Hepatocyte (in vitro differentiated cells): Measurements from ENCODE around the gene DPP10. TPM values are rescaled to one million over a fixed set of nuclear protein-coding genes. Genes with fewer than 3 reads are reported as not detected.

Experiments
- DNase-seq: peaks from one replicate; pipeline ENCODE4 v3.0.0-alpha.2; 2016; ENCODE audit warnings: low spot score
- H2AFZ ChIP-seq: fragments of 200-600 bp; sonication (generic); 2 replicates; pipeline ENCODE4 v1.6.0; 2016; ENCODE audit warnings: antibody characterized with exemption, mild to moderate bottlenecking
- H3K27ac ChIP-seq: fragments of 200-600 bp; sonication (generic); 2 replicates; pipeline ENCODE4 v1.5.1; 2016; ENCODE audit warnings: mild to moderate bottlenecking
- H3K27me3 ChIP-seq: fragments of 200-600 bp; sonication (generic); 2 replicates; pipeline ENCODE4 v1.6.1; 2016
- H3K36me3 ChIP-seq: fragments of 200-600 bp; sonication (generic); replicated peaks from 2 replicates; pipeline ENCODE4 v1.5.1; 2016; ENCODE audit warnings: low read depth; ENCODE audit not compliant: insufficient read depth
- H3K4me1 ChIP-seq: fragments of 200-600 bp; sonication (generic); 2 replicates; pipeline ENCODE4 v1.5.1; 2016; ENCODE audit warnings: mild to moderate bottlenecking, moderate library complexity; ENCODE audit not compliant: insufficient read depth
- H3K4me2 ChIP-seq: fragments of 200-600 bp; sonication (generic); 2 replicates; pipeline ENCODE4 v1.6.0; 2016
- H3K4me3 ChIP-seq: fragments of 200-600 bp; sonication (generic); 2 replicates; pipeline ENCODE4 v1.5.1; 2016; ENCODE audit warnings: mild to moderate bottlenecking
- H3K79me2 ChIP-seq: fragments of 200-600 bp; sonication (generic); 2 replicates; pipeline ENCODE4 v1.6.0; 2017; ENCODE audit warnings: mild to moderate bottlenecking
- H3K9me2 ChIP-seq: fragments of 200-600 bp; sonication (generic); replicated peaks from 2 replicates; pipeline ENCODE4 v1.6.0; 2017; ENCODE audit warnings: mild to moderate bottlenecking; ENCODE audit not compliant: insufficient read depth
- H3K9me3 ChIP-seq: fragments of 200-600 bp; sonication (generic); 2 replicates; pipeline ENCODE4 v1.5.1; 2016; ENCODE audit warnings: low read depth, mild to moderate bottlenecking
- H4K20me1 ChIP-seq: fragments of 200-600 bp; sonication (generic); 2 replicates; pipeline ENCODE4 v1.6.0; 2016; ENCODE audit warnings: mild to moderate bottlenecking; ENCODE audit not compliant: insufficient read depth, poor library complexity, severe bottlenecking
- CTCF ChIP-seq: fragments of 200-600 bp; sonication (generic); IDR thresholded peaks from 2 replicates; pipeline ENCODE4 v1.5.1; 2016; ENCODE audit warnings: antibody characterized with exemption, mild to moderate bottlenecking; ENCODE audit not compliant: poor library complexity
- EZH2 ChIP-seq: fragments of 200-600 bp; sonication (generic); IDR thresholded peaks from 2 replicates; pipeline ENCODE4 v1.6.1; 2016; ENCODE audit warnings: antibody characterized with exemption, mild to moderate bottlenecking, borderline replicate concordance
- EZH2phosphoT487 ChIP-seq: fragments of 200-600 bp; sonication (generic); IDR thresholded peaks from one replicate; pipeline ENCODE4 v1.6.1; 2018; ENCODE audit warnings: antibody characterized with exemption, mild to moderate bottlenecking, low read depth, moderate library complexity; ENCODE audit not compliant: unreplicated experiment, severe bottlenecking
- WGBS: methylation state at CpG from one replicate; pipeline ENCODE4 v1.1.6; 2016; ENCODE audit warnings: low lambda C conversion rate; ENCODE audit errors: missing lambda C conversion rate; 5-methylcytosine and 5-hydroxymethylcytosine counted together
- polyA plus RNA-seq: library from polyadenylated mRNA; unstranded; fragments of >200 nt; fragmentation: Nextera tagmentation; extraction: Ambion mirVana; gene quantifications from 2 replicates; pipeline ENCODE4 v1.2.1, GENCODE V29; 2016
- total RNA-seq: library from RNA; depleted of rRNA; stranded (reverse); fragments of >200 nt; gene quantifications from 2 replicates; pipeline ENCODE4 v1.2.3, GENCODE V29; 2014

The DPP10 gene
- total and polyA plus RNA-seq, 2 experiments from 2014 or later: 5.0 to 15.7 TPM

GRCh38 chr2:114537777-114538176 lies 95.3 kb downstream of the DPP10 start:
- WGBS: 71% methylated on average over 1 of the region's 1 CpG
- Histone ChIP-seq H3K27ac (no peak overlapping the region), H2AFZ (no peak overlapping the region), H3K4me2 (no peak overlapping the region), H3K27me3 (no peaks in the 10 kb centered on the region), H3K9me3 (no peaks in the 10 kb centered on the region), H3K79me2 (no peaks in the 10 kb centered on the region), H3K9me2 (no peaks in the 10 kb centered on the region), H3K4me1 (no peaks in the 10 kb centered on the region), H3K4me3 (no peak overlapping the region), H3K36me3 (no peaks in the 10 kb centered on the region), H4K20me1 (no peaks in the 10 kb centered on the region)
- TF ChIP-seq EZH2 (no peak), CTCF (no peak), EZH2phosphoT487 (no peak)
- no peak for DNase-seq

GRCh38 chr2:114542695-114543094 lies 100.3 kb downstream of the DPP10 start:
- 23% methylated on average over 2 of the region's 2 CpGs for WGBS
- no peaks in the 10 kb centered on the region for H3K36me3 ChIP-seq
- DNase-seq: no peak

GRCh38 chr2:114543236-114543766 lies 100.9 kb downstream of the DPP10 start:
- Histone ChIP-seq H3K36me3 (no peaks in the 10 kb centered on the region), H3K9me3 (no peaks in the 10 kb centered on the region), H3K4me3 (no peak overlapping the region), H3K4me2 (peak overlapping the region; percentile 54), H3K79me2 (no peaks in the 10 kb centered on the region), H3K4me1 (peaks cover 19% of the 10 kb centered on the region), H3K27ac (peak overlapping the region; percentile 62), H3K27me3 (no peaks in the 10 kb centered on the region), H2AFZ (no peak overlapping the region), H4K20me1 (no peaks in the 10 kb centered on the region), H3K9me2 (no peaks in the 10 kb centered on the region)
- 23% methylated on average over 7 of the region's 7 CpGs for WGBS
- TF ChIP-seq EZH2 (no peak), EZH2phosphoT487 (no peak), CTCF (peak; percentile 57)
- peak; percentile 71 for DNase-seq

More at GRCh38 chr2:114542695-114543094, 100.3 kb downstream of the DPP10 start:
- Histone ChIP-seq H3K79me2 (no peaks in the 10 kb centered on the region), H3K9me3 (no peaks in the 10 kb centered on the region), H3K9me2 (no peaks in the 10 kb centered on the region), H2AFZ (no peak overlapping the region), H4K20me1 (no peaks in the 10 kb centered on the region), H3K4me2 (peak overlapping the region; percentile 54), H3K27ac (peak overlapping the region; percentile 62), H3K4me3 (no peak overlapping the region), H3K4me1 (peaks cover 19% of the 10 kb centered on the region), H3K27me3 (no peaks in the 10 kb centered on the region)
- TF ChIP-seq EZH2 (no peak), EZH2phosphoT487 (no peak), CTCF (no peak)

GRCh38 chr2:114545052-114545451 lies 102.6 kb downstream of the DPP10 start:
- Histone ChIP-seq H4K20me1 (no peaks in the 10 kb centered on the region), H3K27ac (no peak overlapping the region), H3K9me3 (no peaks in the 10 kb centered on the region), H2AFZ (no peak overlapping the region), H3K27me3 (no peaks in the 10 kb centered on the region), H3K4me3 (no peak overlapping the region), H3K9me2 (no peaks in the 10 kb centered on the region), H3K36me3 (no peaks in the 10 kb centered on the region), H3K4me1 (peaks cover 24% of the 10 kb centered on the region), H3K4me2 (no peak overlapping the region), H3K79me2 (no peaks in the 10 kb centered on the region)
- TF ChIP-seq EZH2phosphoT487: no peak
- TF ChIP-seq EZH2: no peak
- no peak for TF ChIP-seq CTCF
- no peak for DNase-seq
- 100% methylated on average over 2 of the region's 2 CpGs for WGBS
